HepG2 (cell line): ENCODE measurements around the gene PRSS38. TPM values are rescaled to one million over a fixed set of nuclear protein-coding genes. Genes with fewer than 3 reads are reported as not detected.

ENCODE experiments used
- ATAC-seq: fragments of 200-7000 bp; cut with Tn5 transposase; 3 replicates; pipeline ENCODE4 v1.9.1; 2020; ENCODE audit warnings: mild to moderate bottlenecking, moderate library complexity
- BruUV-seq: library from RNA; stranded (reverse); fragments of 400-500 nt; replicated peaks from 2 replicates; lab custom pipeline; 2021; lab: Mats Ljungman, UMichigan
- CTCF ChIA-PET: fragments of 300-600 bp; formaldehyde crosslinking; extraction: SDS; loops from one replicate; lab custom pipeline; 2021; ENCODE audit warnings: low total read pairs, inconsistent platforms, low intra/inter-chr PET ratio; lab: Yijun Ruan, JAX
- POLR2A ChIA-PET: fragments of 350-600 bp; sonication (Branson Sonifier 250); formaldehyde crosslinking; loops from one replicate; lab custom pipeline; 2020; ENCODE audit warnings: antibody characterized with exemption, inconsistent platforms; lab: Yijun Ruan, JAX
- DNase-seq: peaks from one replicate; pipeline ENCODE4 v3.0.0-alpha.2; 2015; ENCODE audit warnings: low spot score
- FAIRE-seq: peaks from 3 replicates; lab custom pipeline; 2011; peaks lifted over from hg19 to GRCh38; lab: Jason Lieb, UNC
- H2AFZ ChIP-seq: one replicate; pipeline ENCODE4 v1.6.1; 2011; ENCODE audit warnings: low read length, inconsistent platforms
- H3K27ac ChIP-seq: fragments of 300-600 bp; 3 replicates; pipeline ENCODE4 v1.8.0; 2011; ENCODE audit warnings: mixed run types, mild to moderate bottlenecking, mixed read lengths, low read length, inconsistent platforms; ENCODE audit not compliant: insufficient read depth; ENCODE audit errors: extremely low read length
- H3K27me3 ChIP-seq, 2 experiments: fragments of 200-600 bp in 1 of 2; 2 replicates in 1 of 2; 3 replicates in 1 of 2; pipeline versions ENCODE4 v1.6.0 to v1.8.0; 2011; ENCODE audit warnings: low read length in 2 of 2, mild to moderate bottlenecking in 2 of 2, moderate library complexity in 2 of 2, inconsistent platforms in 1 of 2; ENCODE audit not compliant: insufficient read depth in 2 of 2, control insufficient read depth in 1 of 2
- H3K36me3 ChIP-seq, 2 experiments: fragments of 200-600 bp in 1 of 2; replicated peaks in 1 of 2; 2 replicates in 1 of 2; 3 replicates in 1 of 2; pipeline versions ENCODE4 v1.5.1 to v1.8.0; 2011; ENCODE audit warnings: low read length in 2 of 2, inconsistent platforms in 1 of 2; ENCODE audit not compliant: insufficient read depth in 2 of 2, control insufficient read depth in 1 of 2
- H3K4me1 ChIP-seq: 2 replicates; pipeline ENCODE4 v1.5.1; 2012; ENCODE audit warnings: low read length, inconsistent platforms; ENCODE audit not compliant: insufficient read depth
- H3K4me2 ChIP-seq: 2 replicates; pipeline ENCODE4 v1.6.0; 2011; ENCODE audit warnings: low read depth, low read length, inconsistent platforms
- H3K4me3 ChIP-seq, 3 experiments: fragments of 200-600 bp in 1 of 3; sonication (generic), shearing (Covaris generic) in 1 of 3; replicated peaks in 1 of 3; 2 replicates each; pipeline ENCODE4 v1.5.1; 2011 to 2016; ENCODE audit warnings: low read length in 3 of 3, inconsistent platforms in 2 of 3, low read depth in 2 of 3, mild to moderate bottlenecking in 2 of 3, control low read depth in 1 of 3, mixed read lengths in 1 of 3; ENCODE audit not compliant: insufficient read depth in 1 of 3
- H3K79me2 ChIP-seq: one replicate; pipeline ENCODE4 v1.6.1; 2011; ENCODE audit warnings: low read length, inconsistent platforms; ENCODE audit not compliant: insufficient read depth
- H3K9ac ChIP-seq: 2 replicates; pipeline ENCODE4 v1.6.0; 2011; ENCODE audit warnings: mild to moderate bottlenecking, low read depth, low read length, inconsistent platforms; ENCODE audit not compliant: insufficient read depth
- H3K9me3 ChIP-seq: 2 replicates; pipeline ENCODE4 v1.5.1; 2012; ENCODE audit warnings: mild to moderate bottlenecking, low read length
- H4K20me1 ChIP-seq: 2 replicates; pipeline ENCODE4 v1.6.0; 2011; ENCODE audit warnings: inconsistent platforms, mild to moderate bottlenecking, low read length, moderate library complexity; ENCODE audit not compliant: insufficient read depth
- BHLHE40 ChIP-seq: IDR thresholded peaks from 2 replicates; pipeline ENCODE4 v1.6.1; 2011; ENCODE audit warnings: low read length, improper control_type of control experiment
- GPN1 ChIP-seq: sonication (generic); formaldehyde crosslinking; IDR thresholded peaks from 2 replicates; pipeline ENCODE4 v1.5.1; 2020; ENCODE audit warnings: missing genetic modification reagents, borderline replicate concordance
- SIX4 ChIP-seq: sonication (generic); formaldehyde crosslinking; IDR thresholded peaks from 2 replicates; pipeline ENCODE4 v1.4.0; 2020; ENCODE audit warnings: missing genetic modification reagents
- SOX5 ChIP-seq: IDR thresholded peaks from 2 replicates; pipeline ENCODE4 v1.6.1; 2016; ENCODE audit warnings: borderline replicate concordance
- TBX2 ChIP-seq: sonication (generic); formaldehyde crosslinking; IDR thresholded peaks from 2 replicates; pipeline ENCODE4 v1.5.0; 2020; ENCODE audit warnings: missing genetic modification reagents, mild to moderate bottlenecking, borderline replicate concordance
- ZNF333 ChIP-seq: sonication (generic); formaldehyde crosslinking; IDR thresholded peaks from 2 replicates; pipeline ENCODE4 v1.4.0; 2020; ENCODE audit warnings: mild to moderate bottlenecking, missing genetic modification reagents, borderline replicate concordance
- ZNF607 ChIP-seq: sonication (generic); formaldehyde crosslinking; IDR thresholded peaks from 2 replicates; pipeline ENCODE4 v1.5.1; 2020; ENCODE audit warnings: missing genetic modification reagents, mild to moderate bottlenecking, borderline replicate concordance
- ZNF629 ChIP-seq: sonication (generic); formaldehyde crosslinking; conservative IDR thresholded peaks from 2 replicates; pipeline ENCODE4 v1.5.0; 2020; ENCODE audit warnings: missing genetic modification reagents
- WGBS: methylation state at CpG from one replicate; pipeline ENCODE4 v1.1.6; 2017; ENCODE audit warnings: low lambda C conversion rate; 5-methylcytosine and 5-hydroxymethylcytosine counted together
- in situ Hi-C: cut with HindIII; loops from 2 replicates; pipeline ENCODE4 v1.10.0; 2017; ENCODE audit warnings: low pct_unique_long_range_greater_than_20kb; ENCODE audit not compliant: extremely low pct_ligation_motif_present
- intact Hi-C: fragments of 100-400 bp; cut with micrococcal nuclease; formaldehyde crosslinking; loops from one replicate; pipeline ENCODE4 v1.10.0; 2022; ENCODE audit not compliant: unreplicated experiment
- polyA plus RNA-seq, 8 experiments: library from polyadenylated mRNA; depleted of rRNA in 3 of 8; stranded (reverse) in 7 of 8; unstranded in 1 of 8; fragments of >200 nt; fragmentation: Illumina TruSeq in 4 of 8; extraction: Trizol in 4 of 8; gene quantifications; 2 replicates each; pipeline versions ENCODE4 v1.2.1 to v1.2.3, GENCODE V29; 2011 to 2016; ENCODE audit warnings: low read depth in 4 of 8, missing spikeins in 1 of 8, mixed read lengths in 1 of 8; ENCODE audit not compliant: insufficient read depth in 1 of 8
- total RNA-seq, 5 experiments: library from RNA; depleted of rRNA; stranded (reverse); fragments of >200 nt; fragmentation: Illumina TruSeq; extraction: Trizol; gene quantifications; 2 replicates each; pipeline ENCODE4 v1.2.3, GENCODE V29; 2016; ENCODE audit warnings: low read depth in 1 of 5
- TF ChIP-seq, protein P1 (sequence below): sonication (generic); formaldehyde crosslinking; IDR thresholded peaks from 2 replicates; pipeline ENCODE4 v1.9.0; 2022; ENCODE audit warnings: missing genetic modification reagents, mild to moderate bottlenecking, borderline replicate concordance
- TF ChIP-seq, protein P2 (sequence below): IDR thresholded peaks from 2 replicates; pipeline ENCODE4 v1.6.1; 2016; ENCODE audit warnings: mild to moderate bottlenecking
- TF ChIP-seq, protein P3 (sequence below): sonication (generic); formaldehyde crosslinking; IDR thresholded peaks from 2 replicates; pipeline ENCODE4 v1.4.0; 2020; ENCODE audit warnings: missing genetic modification reagents

PRSS38 gene
- total and polyA plus RNA-seq, 2 of the 13 experiments (the other 11 are each of a cell fraction or from before 2014, with no cell fraction given) = not detected

DNA sequence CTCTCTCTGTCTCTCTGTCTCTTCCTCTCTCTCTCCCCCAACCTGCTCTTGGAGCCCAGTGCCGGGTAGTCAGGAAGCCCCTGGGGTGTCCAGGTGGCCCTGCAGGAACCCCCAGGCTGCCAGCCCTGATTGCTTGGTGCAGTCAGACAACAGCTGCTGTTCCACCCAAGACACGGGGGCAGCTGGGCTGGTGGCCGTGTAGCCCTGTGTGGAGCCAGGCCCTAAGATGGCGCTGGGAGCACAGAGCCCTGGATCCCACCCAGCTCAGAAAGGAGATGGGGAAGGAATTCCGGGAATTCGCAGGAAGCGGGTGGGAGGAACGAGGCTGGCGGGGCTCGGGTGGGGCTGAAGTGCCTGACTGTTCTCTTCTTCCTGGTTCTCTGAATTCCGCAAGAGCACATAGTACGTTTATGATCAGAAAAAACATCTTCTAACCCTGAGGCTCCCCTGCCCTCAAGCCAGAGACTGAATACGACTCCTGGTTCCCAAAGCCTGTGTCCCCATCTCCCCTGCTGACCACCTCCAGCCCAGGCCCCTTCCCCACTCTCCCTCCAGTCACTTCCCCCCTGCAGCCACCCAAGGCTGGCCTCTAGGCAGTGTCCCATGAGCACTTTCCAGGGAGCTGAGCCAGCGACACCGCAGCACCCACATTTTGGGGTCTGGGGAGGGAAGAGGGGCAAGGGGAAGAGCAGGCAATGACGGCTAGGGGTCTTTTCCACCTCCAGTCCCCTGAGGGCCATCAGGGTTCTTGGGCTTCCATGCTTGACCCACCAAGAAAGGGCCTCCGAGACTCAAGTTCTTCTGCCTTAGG, 77.2 kb downstream of the PRSS38 start (continued):
- TF ChIP-seq, protein P1, sequence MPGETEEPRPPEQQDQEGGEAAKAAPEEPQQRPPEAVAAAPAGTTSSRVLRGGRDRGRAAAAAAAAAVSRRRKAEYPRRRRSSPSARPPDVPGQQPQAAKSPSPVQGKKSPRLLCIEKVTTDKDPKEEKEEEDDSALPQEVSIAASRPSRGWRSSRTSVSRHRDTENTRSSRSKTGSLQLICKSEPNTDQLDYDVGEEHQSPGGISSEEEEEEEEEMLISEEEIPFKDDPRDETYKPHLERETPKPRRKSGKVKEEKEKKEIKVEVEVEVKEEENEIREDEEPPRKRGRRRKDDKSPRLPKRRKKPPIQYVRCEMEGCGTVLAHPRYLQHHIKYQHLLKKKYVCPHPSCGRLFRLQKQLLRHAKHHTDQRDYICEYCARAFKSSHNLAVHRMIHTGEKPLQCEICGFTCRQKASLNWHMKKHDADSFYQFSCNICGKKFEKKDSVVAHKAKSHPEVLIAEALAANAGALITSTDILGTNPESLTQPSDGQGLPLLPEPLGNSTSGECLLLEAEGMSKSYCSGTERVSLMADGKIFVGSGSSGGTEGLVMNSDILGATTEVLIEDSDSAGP (CRISPR knock-in tag) = no peak

DNA sequence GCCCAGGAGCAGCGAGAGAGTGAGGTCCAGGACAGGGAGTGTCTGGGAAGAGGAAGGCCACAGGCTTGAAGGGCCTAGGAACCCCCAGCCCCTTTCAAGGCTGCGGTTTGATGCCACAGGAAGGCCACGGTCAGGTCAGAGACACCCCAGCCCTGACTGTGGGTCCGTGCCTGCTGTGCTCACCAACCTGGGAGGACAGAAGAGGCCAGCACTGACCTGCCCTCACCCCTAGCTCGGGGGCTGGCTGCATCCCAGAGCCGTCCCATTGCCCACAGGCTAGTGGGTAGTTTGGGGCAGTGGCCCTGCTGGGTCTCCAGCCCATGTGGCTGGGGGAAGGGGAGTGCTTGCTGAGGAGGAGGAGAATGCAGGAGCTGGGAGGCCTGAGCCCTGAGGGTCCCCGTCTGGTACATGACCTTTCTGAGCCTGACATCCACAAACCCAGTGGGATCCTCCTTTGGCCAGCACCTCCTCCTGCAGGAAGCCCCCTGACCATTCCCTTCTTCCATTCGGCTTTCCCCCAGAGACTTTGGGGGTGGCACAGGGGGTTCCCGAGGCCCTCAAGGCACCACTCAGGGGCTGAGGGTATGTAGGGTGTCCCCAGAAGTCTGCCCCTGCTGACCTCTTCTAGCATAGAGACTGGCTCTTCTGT, 77.9 kb downstream of the PRSS38 start:
- ATAC-seq = no peak
- ChIA-PET CTCF (no interaction called here), POLR2A (no interaction called here)
- no peak for DNase-seq
- in situ Hi-C loops = no loop called here
- WGBS = 8% methylated on average over 2 of the region's 9 CpGs
- Histone ChIP-seq H3K27me3 (peaks cover 6 to 37% of the 10 kb centered on the region in 2 experiments), H4K20me1 (no peaks in the 10 kb centered on the region), H2AFZ (no peak overlapping the region), H3K4me1 (peaks cover 20% of the 10 kb centered on the region), H3K4me2 (no peak overlapping the region), H3K9me3 (no peaks in the 10 kb centered on the region), H3K27ac (no peak overlapping the region), H3K36me3 (no peaks in the 10 kb centered on the region), H3K9ac (no peak overlapping the region), H3K79me2 (no peaks in the 10 kb centered on the region), H3K4me3 (no peak overlapping the region)
- intact Hi-C loops = no loop called here
- no peak for FAIRE-seq
- TF ChIP-seq BHLHE40 = no peak
- TF ChIP-seq SOX5 (CRISPR knock-in tag) = no peak
- TF ChIP-seq ZNF333 (CRISPR knock-in tag) = no peak
- TF ChIP-seq, protein P2, sequence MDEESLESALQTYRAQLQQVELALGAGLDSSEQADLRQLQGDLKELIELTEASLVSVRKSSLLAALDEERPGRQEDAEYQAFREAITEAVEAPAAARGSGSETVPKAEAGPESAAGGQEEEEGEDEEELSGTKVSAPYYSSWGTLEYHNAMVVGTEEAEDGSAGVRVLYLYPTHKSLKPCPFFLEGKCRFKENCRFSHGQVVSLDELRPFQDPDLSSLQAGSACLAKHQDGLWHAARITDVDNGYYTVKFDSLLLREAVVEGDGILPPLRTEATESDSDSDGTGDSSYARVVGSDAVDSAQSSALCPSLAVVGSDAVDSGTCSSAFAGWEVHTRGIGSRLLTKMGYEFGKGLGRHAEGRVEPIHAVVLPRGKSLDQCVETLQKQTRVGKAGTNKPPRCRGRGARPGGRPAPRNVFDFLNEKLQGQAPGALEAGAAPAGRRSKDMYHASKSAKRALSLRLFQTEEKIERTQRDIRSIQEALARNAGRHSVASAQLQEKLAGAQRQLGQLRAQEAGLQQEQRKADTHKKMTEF (CRISPR knock-in tag) = no peak
- TF ChIP-seq ZNF629 (CRISPR knock-in tag) = no peak
- no peak for TF ChIP-seq ZNF607 (CRISPR knock-in tag)
- no peak for TF ChIP-seq SIX4 (CRISPR knock-in tag)
- TF ChIP-seq, protein P3, sequence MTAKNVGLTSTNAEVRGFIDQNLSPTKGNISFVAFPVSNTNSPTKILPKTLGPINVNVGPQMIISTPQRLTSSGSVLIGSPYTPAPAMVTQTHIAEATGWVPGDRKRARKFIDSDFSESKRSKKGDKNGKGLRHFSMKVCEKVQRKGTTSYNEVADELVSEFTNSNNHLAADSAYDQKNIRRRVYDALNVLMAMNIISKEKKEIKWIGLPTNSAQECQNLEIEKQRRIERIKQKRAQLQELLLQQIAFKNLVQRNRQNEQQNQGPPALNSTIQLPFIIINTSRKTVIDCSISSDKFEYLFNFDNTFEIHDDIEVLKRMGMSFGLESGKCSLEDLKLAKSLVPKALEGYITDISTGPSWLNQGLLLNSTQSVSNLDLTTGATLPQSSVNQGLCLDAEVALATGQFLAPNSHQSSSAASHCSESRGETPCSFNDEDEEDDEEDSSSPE (CRISPR knock-in tag) = no peak
- no peak for TF ChIP-seq TBX2 (CRISPR knock-in tag)
- TF ChIP-seq GPN1 (CRISPR knock-in tag) = no peak
- no TSS peak for BruUV-seq
